DND-41 (cell line): Measurements from ENCODE around the gene AUP1.
"Not testable (repeated sequence)": the region's sequence is repeated elsewhere in the genome, so short reads cannot be mapped to it uniquely, and the experiment has no call there.

Experiments
- ATAC-seq: fragments of 200-7000 bp; cut with Tn5 transposase; 3 replicates; pipeline ENCODE4 v1.9.1; 2021; ENCODE audit warnings: low read depth; ENCODE audit not compliant: insufficient read depth
- DNase-seq: peaks from one replicate; pipeline ENCODE4 v3.0.0-alpha.2; 2020
- H2AFZ ChIP-seq: 2 replicates; pipeline ENCODE4 v1.6.0; 2012; ENCODE audit warnings: low read depth, low read length
- H3K27ac ChIP-seq: 2 replicates; pipeline ENCODE4 v1.5.1; 2012; ENCODE audit warnings: low read length, inconsistent platforms
- H3K27me3 ChIP-seq: fragments of 200-600 bp; sonication (generic); 2 replicates; pipeline ENCODE4 v1.6.0; 2012; ENCODE audit warnings: low read length, mild to moderate bottlenecking, inconsistent platforms; ENCODE audit not compliant: insufficient read depth, poor library complexity
- H3K36me3 ChIP-seq: 2 replicates; pipeline ENCODE4 v1.5.1; 2012; ENCODE audit warnings: low read length, inconsistent platforms; ENCODE audit not compliant: insufficient read depth
- H3K4me1 ChIP-seq: 2 replicates; pipeline ENCODE4 v1.5.1; 2012; ENCODE audit warnings: mild to moderate bottlenecking, low read length; ENCODE audit not compliant: insufficient read depth
- H3K4me2 ChIP-seq: 2 replicates; pipeline ENCODE4 v1.6.0; 2012; ENCODE audit warnings: mild to moderate bottlenecking, moderate library complexity, low read length, inconsistent platforms; ENCODE audit not compliant: insufficient read depth
- H3K4me3 ChIP-seq, 2 experiments: fragments of 200-600 bp in 1 of 2; shearing (Covaris generic) in 1 of 2; 2 replicates each; pipeline ENCODE4 v1.5.1; 2012 to 2016; ENCODE audit warnings: inconsistent platforms in 2 of 2, low read length in 2 of 2, mild to moderate bottlenecking in 2 of 2, low read depth in 1 of 2, moderate library complexity in 1 of 2
- H3K79me2 ChIP-seq: 2 replicates; pipeline ENCODE4 v1.6.0; 2012; ENCODE audit warnings: low read length, inconsistent platforms; ENCODE audit not compliant: insufficient read depth
- H3K9ac ChIP-seq: 2 replicates; pipeline ENCODE4 v1.6.0; 2012; ENCODE audit warnings: low read depth, mild to moderate bottlenecking, inconsistent platforms, low read length, moderate library complexity
- H3K9me3 ChIP-seq: 2 replicates; pipeline ENCODE4 v1.5.1; 2012; ENCODE audit warnings: low read length, moderate library complexity, mild to moderate bottlenecking, inconsistent platforms; ENCODE audit not compliant: insufficient read depth, severe bottlenecking
- H4K20me1 ChIP-seq: 2 replicates; pipeline ENCODE4 v1.6.0; 2012; ENCODE audit warnings: low read length; ENCODE audit not compliant: insufficient read depth
- CTCF ChIP-seq: IDR thresholded peaks from 2 replicates; pipeline ENCODE4 v1.5.1; 2012; ENCODE audit warnings: borderline replicate concordance, low read length, moderate library complexity, mild to moderate bottlenecking; ENCODE audit not compliant: poor library complexity, severe bottlenecking; ENCODE audit errors: extremely low read depth
- EZH2 ChIP-seq: IDR thresholded peaks from 3 replicates; pipeline ENCODE4 v1.6.1; 2012; ENCODE audit warnings: borderline replicate concordance, low read depth, mild to moderate bottlenecking, moderate library complexity, low read length, inconsistent platforms; ENCODE audit not compliant: severe bottlenecking

The AUP1 gene

GRCh38 chr2:74566076-74566753 is 36.7 kb upstream of the AUP1 start:
- no peaks in the 10 kb centered on the region for H3K79me2 ChIP-seq
- H3K9ac ChIP-seq = no peak overlapping the region
- H3K4me2 ChIP-seq = no peak overlapping the region
- ATAC-seq (no peak), DNase-seq (no peak)
- H3K36me3 ChIP-seq = no peaks in the 10 kb centered on the region
- TF ChIP-seq CTCF = no peak
- TF ChIP-seq EZH2 = no peak
- H3K27me3 ChIP-seq = peaks cover 21% of the 10 kb centered on the region
- no peak overlapping the region for H3K27ac ChIP-seq
- no peaks in the 10 kb centered on the region for H3K9me3 ChIP-seq
- H3K4me1 ChIP-seq = no peaks in the 10 kb centered on the region
- no peak overlapping the region for H2AFZ ChIP-seq
- no peak overlapping the region for H3K4me3 ChIP-seq
- H4K20me1 ChIP-seq = no peaks in the 10 kb centered on the region

GRCh38 chr2:74564222-74564621 is 34.7 kb upstream of the AUP1 start:
- Histone ChIP-seq H3K4me2 (no peak overlapping the region), H4K20me1 (no peaks in the 10 kb centered on the region), H3K79me2 (no peaks in the 10 kb centered on the region), H3K27me3 (peaks cover 22% of the 10 kb centered on the region), H3K9ac (no peak overlapping the region), H3K27ac (no peak overlapping the region), H3K4me3 (no peak overlapping the region), H3K36me3 (no peaks in the 10 kb centered on the region), H3K9me3 (no peaks in the 10 kb centered on the region), H2AFZ (no peak overlapping the region), H3K4me1 (no peaks in the 10 kb centered on the region)
- ATAC-seq (no peak), DNase-seq (no peak)
- TF ChIP-seq CTCF (no peak), EZH2 (no peak)

- no peaks in the 10 kb centered on the region for H4K20me1 ChIP-seq
- ATAC-seq (no peak), DNase-seq (no peak)
- H3K4me1 ChIP-seq = no peaks in the 10 kb centered on the region
- H3K79me2 ChIP-seq = no peaks in the 10 kb centered on the region
- TF ChIP-seq CTCF = no peak
- no peak for TF ChIP-seq EZH2
- H2AFZ ChIP-seq = no peak overlapping the region
- H3K4me3 ChIP-seq = no peak overlapping the region
- no peak overlapping the region for H3K9ac ChIP-seq
- H3K27ac ChIP-seq = no peak overlapping the region
- H3K27me3 ChIP-seq = peaks cover 18% of the 10 kb centered on the region
- no peaks in the 10 kb centered on the region for H3K9me3 ChIP-seq
- H3K4me2 ChIP-seq = no peak overlapping the region
- no peaks in the 10 kb centered on the region for H3K36me3 ChIP-seq
Observed at GRCh38 chr2:74562126-74562775, 32.7 kb upstream of the AUP1 start.

GRCh38 chr2:74561022-74561421 is 31.5 kb upstream of the AUP1 start:
- not testable (repeated sequence) for DNase-seq, H3K4me3 ChIP-seq, H3K79me2 ChIP-seq, H3K27ac ChIP-seq, H4K20me1 ChIP-seq, H2AFZ ChIP-seq, H3K27me3 ChIP-seq, H3K4me2 ChIP-seq, ATAC-seq, H3K9me3 ChIP-seq, H3K9ac ChIP-seq, H3K4me1 ChIP-seq
- H3K36me3 ChIP-seq = peaks cover 11% of the 10 kb centered on the region
